B cell (primary cell): ENCODE results near the gene KCNA3.

Experiments used
- EZH2 ChIP-seq: IDR thresholded peaks from 2 replicates; pipeline ENCODE4 v1.6.1; 2012; ENCODE audit warnings: borderline replicate concordance, low read depth, mild to moderate bottlenecking, moderate library complexity, low read length; ENCODE audit not compliant: insufficient read depth, poor library complexity, severe bottlenecking
- TF ChIP-seq, protein P1 (sequence below): fragments of 200-600 bp; IDR thresholded peaks from one replicate; pipeline ENCODE4 v1.8.0; 2022; ENCODE audit warnings: antibody characterized with exemption, mild to moderate bottlenecking

DNA sequence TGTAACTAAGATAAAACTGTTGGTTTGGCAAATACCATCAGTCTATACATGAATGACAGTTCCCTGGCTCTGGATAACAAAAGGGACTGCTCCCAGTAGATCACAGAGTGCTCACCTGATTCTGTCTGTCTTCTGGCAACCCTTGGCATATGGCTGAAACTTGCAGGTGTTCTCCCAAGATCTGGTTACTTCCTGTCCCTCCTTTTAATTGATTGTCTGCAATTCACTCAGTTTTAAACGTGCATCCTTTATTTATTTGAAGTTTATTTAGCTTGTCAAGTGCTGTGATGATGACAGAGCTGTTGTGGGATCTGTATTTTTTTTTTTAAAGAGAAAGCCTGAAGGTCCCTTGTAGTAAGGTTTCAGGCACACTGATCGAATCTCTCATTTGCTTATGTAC lies 3.4 kb downstream of the KCNA3 start:
- TF ChIP-seq, protein P1, sequence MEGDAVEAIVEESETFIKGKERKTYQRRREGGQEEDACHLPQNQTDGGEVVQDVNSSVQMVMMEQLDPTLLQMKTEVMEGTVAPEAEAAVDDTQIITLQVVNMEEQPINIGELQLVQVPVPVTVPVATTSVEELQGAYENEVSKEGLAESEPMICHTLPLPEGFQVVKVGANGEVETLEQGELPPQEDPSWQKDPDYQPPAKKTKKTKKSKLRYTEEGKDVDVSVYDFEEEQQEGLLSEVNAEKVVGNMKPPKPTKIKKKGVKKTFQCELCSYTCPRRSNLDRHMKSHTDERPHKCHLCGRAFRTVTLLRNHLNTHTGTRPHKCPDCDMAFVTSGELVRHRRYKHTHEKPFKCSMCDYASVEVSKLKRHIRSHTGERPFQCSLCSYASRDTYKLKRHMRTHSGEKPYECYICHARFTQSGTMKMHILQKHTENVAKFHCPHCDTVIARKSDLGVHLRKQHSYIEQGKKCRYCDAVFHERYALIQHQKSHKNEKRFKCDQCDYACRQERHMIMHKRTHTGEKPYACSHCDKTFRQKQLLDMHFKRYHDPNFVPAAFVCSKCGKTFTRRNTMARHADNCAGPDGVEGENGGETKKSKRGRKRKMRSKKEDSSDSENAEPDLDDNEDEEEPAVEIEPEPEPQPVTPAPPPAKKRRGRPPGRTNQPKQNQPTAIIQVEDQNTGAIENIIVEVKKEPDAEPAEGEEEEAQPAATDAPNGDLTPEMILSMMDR, result no peak
- no peak for TF ChIP-seq EZH2
